WERI-Rb-1 (cell line): ENCODE measurements around the gene LGI1.

Experiments
- DNase-seq: peaks from one replicate; pipeline ENCODE4 v3.0.0-alpha.2; 2020
- H3K27ac ChIP-seq: fragments of 250-450 bp; sonication (Bioruptor Pico); 2 replicates; pipeline ENCODE4 v1.5.1; 2020; ENCODE audit warnings: mild to moderate bottlenecking, moderate library complexity
- H3K27me3 ChIP-seq: fragments of 250-450 bp; sonication (Bioruptor Pico); 2 replicates; pipeline ENCODE4 v1.5.1; 2021; ENCODE audit warnings: mild to moderate bottlenecking, low read depth, moderate library complexity; ENCODE audit not compliant: insufficient read depth, severe bottlenecking
- H3K36me3 ChIP-seq: fragments of 250-450 bp; sonication (Bioruptor Pico); 2 replicates; pipeline ENCODE4 v1.5.1; 2020; ENCODE audit warnings: mild to moderate bottlenecking, moderate library complexity
- H3K4me3 ChIP-seq: 2 replicates; pipeline ENCODE4 v1.5.1; 2011; ENCODE audit warnings: low read depth, mild to moderate bottlenecking, control low read depth, low read length
- H3K9me3 ChIP-seq: fragments of 250-450 bp; sonication (Bioruptor Pico); 2 replicates; pipeline ENCODE4 v1.5.1; 2021; ENCODE audit warnings: mild to moderate bottlenecking, moderate library complexity; ENCODE audit not compliant: severe bottlenecking
- CTCF ChIP-seq: IDR thresholded peaks from 2 replicates; pipeline ENCODE4 v1.5.1; 2011; ENCODE audit warnings: low read depth, mild to moderate bottlenecking, control low read depth, inconsistent platforms, low read length

Gene LGI1

DNA sequence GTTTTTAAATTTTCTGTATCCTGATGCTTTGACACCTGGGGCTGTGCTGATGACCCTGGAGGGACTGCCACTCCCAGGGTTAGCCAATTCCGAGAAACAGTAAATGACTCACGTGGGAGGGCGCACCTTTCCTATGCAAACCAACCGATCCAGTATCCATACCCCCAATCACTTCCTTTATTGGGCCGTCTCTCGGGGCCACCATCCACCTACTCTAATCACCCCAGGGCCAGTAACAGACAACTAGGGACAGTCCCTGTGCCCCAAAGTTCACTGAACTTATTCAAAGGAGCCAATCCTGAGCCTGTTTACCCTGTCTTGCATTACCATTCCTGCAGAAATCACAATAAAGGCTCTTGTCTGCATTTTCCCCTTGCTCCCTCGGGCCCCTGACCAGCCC lies 6.6 kb upstream of the LGI1 start:
- no peak overlapping the region for H3K27ac ChIP-seq
- TF ChIP-seq CTCF, result no peak
- H3K4me3 ChIP-seq, result no peak overlapping the region
- H3K27me3 ChIP-seq, result no peaks in the 10 kb centered on the region
- H3K36me3 ChIP-seq, result no peaks in the 10 kb centered on the region
- no peak for DNase-seq
- no peaks in the 10 kb centered on the region for H3K9me3 ChIP-seq

DNA sequence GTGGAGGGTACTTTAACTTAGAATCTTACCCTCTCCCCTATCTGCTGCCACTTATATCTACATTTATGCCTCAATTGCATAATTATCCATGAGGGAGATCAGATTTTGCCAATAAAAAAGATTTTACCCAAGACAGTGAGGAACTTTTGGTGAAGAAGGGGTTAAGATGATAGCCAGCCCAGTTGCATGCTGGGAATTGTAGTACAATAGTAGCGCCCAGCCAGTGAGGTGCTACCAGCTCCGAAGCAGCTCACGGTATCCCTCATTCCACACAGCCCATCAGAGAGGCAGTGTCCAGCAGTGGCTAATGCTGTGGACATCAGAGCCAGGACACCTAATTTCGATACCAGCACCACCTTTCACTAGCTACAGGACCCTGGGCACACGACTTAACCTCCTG lies 5.9 kb upstream of the LGI1 start:
- no peaks in the 10 kb centered on the region for H3K36me3 ChIP-seq
- H3K4me3 ChIP-seq, result no peak overlapping the region
- H3K9me3 ChIP-seq, result no peaks in the 10 kb centered on the region
- peak; percentile 27 for DNase-seq
- no peak overlapping the region for H3K27ac ChIP-seq
- TF ChIP-seq CTCF, result no peak
- H3K27me3 ChIP-seq, result no peaks in the 10 kb centered on the region

- DNase-seq, result no peak
- H3K36me3 ChIP-seq, result no peaks in the 10 kb centered on the region
- no peaks in the 10 kb centered on the region for H3K9me3 ChIP-seq
- no peak overlapping the region for H3K27ac ChIP-seq
- no peaks in the 10 kb centered on the region for H3K27me3 ChIP-seq
- H3K4me3 ChIP-seq, result no peak overlapping the region
- no peak for TF ChIP-seq CTCF
Observed at GRCh38 chr10:93752761-93753160, 5.0 kb upstream of the LGI1 start.

- Histone ChIP-seq H3K27ac (no peak overlapping the region), H3K4me3 (no peak overlapping the region), H3K36me3 (no peaks in the 10 kb centered on the region), H3K27me3 (no peaks in the 10 kb centered on the region), H3K9me3 (no peaks in the 10 kb centered on the region)
- TF ChIP-seq CTCF, result no peak
- DNase-seq, result no peak
Observed at GRCh38 chr10:93753621-93754250, 4.0 kb upstream of the LGI1 start.

GRCh38 chr10:93754761-93755160 lies 3.0 kb upstream of the LGI1 start:
- no peak for TF ChIP-seq CTCF

DNA sequence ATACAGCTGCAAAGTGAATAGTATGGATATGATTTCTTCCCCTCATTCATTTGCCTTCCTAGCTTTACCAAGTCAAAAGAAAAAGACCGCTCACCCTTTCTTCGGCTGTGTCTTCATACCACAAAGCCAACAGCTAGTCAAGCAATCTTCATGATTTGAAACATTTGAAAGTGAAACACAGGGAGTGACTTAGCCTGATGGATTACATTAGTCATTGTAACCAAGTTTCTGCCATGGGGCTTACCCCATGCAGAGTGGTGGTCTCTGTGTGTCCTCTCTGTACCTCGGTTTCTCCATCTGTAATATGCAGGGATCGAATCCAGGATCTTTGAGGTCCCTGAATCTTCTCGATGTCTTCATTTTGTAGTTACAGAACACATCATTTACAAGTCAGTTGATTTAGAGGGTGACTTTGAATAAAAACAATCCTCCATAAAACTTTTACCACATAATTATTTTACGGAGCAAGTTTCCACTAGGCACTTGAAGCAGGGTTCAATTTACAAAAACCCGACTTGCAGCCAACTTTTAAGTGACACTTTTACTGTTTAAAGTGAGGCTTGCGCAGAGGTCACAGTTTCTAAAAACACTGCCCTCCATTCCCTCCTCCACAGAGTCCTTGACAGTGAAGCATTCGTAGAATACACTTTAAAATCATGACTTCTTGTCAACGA lies 2.2 kb upstream of the LGI1 start:
- Histone ChIP-seq H3K9me3 (no peaks in the 10 kb centered on the region), H3K27ac (no peak overlapping the region), H3K36me3 (no peaks in the 10 kb centered on the region), H3K4me3 (no peak overlapping the region), H3K27me3 (no peaks in the 10 kb centered on the region)
- TF ChIP-seq CTCF, result no peak
- DNase-seq, result no peak

More at GRCh38 chr10:93754761-93755160, 3.0 kb upstream of the LGI1 start:
- Histone ChIP-seq H3K4me3 (no peak overlapping the region), H3K27ac (no peak overlapping the region), H3K27me3 (no peaks in the 10 kb centered on the region), H3K36me3 (no peaks in the 10 kb centered on the region), H3K9me3 (no peaks in the 10 kb centered on the region)
- no peak for DNase-seq
